SK-N-SH (cell line): ENCODE data around the gene RAB40C. TPM values are rescaled to one million over a fixed set of nuclear protein-coding genes. Genes with fewer than 3 reads are reported as not detected.

Experiments used
- CTCF ChIA-PET: fragments of 300-600, 350-600 bp; formaldehyde crosslinking; extraction: SDS; loops from one replicate; lab custom pipeline; 2021; lab: Yijun Ruan, JAX
- POLR2A ChIA-PET: fragments of 350-600 bp; sonication (Branson Sonifier 250); formaldehyde crosslinking; extraction: SDS; loops from one replicate; lab custom pipeline; 2020; ENCODE audit warnings: antibody characterized with exemption, inconsistent platforms; lab: Yijun Ruan, JAX
- DNase-seq: peaks from one replicate; pipeline ENCODE4 v3.0.0; 2012
- H2AFZ ChIP-seq: fragments of 200-600 bp; sonication (generic); 2 replicates; pipeline ENCODE4 v1.8.1; 2016; ENCODE audit warnings: antibody characterized with exemption, mild to moderate bottlenecking, low read depth
- H3F3A ChIP-seq: fragments of 200-600 bp; sonication (generic); replicated peaks from 2 replicates; pipeline ENCODE3; 2016; ENCODE audit warnings: antibody characterized with exemption, mild to moderate bottlenecking; ENCODE audit not compliant: insufficient read depth
- H3K27ac ChIP-seq, 2 experiments: fragments of 200-500 bp in 1 of 2; fragments of 200-600 bp in 1 of 2; sonication (Bioruptor generic) in 1 of 2; sonication (generic), shearing (Covaris generic) in 1 of 2; 2 replicates each; pipeline versions ENCODE4 v1.5.1 to v1.6.1; 2014 to 2016; ENCODE audit warnings: low read depth in 2 of 2, inconsistent platforms in 1 of 2, low read length in 1 of 2, mild to moderate bottlenecking in 1 of 2, mixed read lengths in 1 of 2
- H3K27me3 ChIP-seq: fragments of 200-600 bp; sonication (generic), shearing (Covaris generic); 2 replicates; pipeline ENCODE4 v1.6.1; 2016; ENCODE audit warnings: mixed run types; ENCODE audit not compliant: insufficient read depth
- H3K36me3 ChIP-seq, 2 experiments: fragments of 200-500 bp in 1 of 2; fragments of 200-600 bp in 1 of 2; sonication (Bioruptor generic) in 1 of 2; sonication (generic) in 1 of 2; replicated peaks in 1 of 2; 2 replicates each; pipeline versions ENCODE3 to v1.5.1; 2014 to 2016; ENCODE audit warnings: low read length in 1 of 2, mild to moderate bottlenecking in 1 of 2; ENCODE audit not compliant: insufficient read depth in 2 of 2, control insufficient read depth in 1 of 2
- H3K4me1 ChIP-seq, 2 experiments: fragments of 200-500 bp in 1 of 2; fragments of 200-600 bp in 1 of 2; sonication (Bioruptor generic) in 1 of 2; sonication (generic), shearing (Covaris generic) in 1 of 2; 2 replicates each; pipeline versions ENCODE4 v1.5.1 to v1.6.1; 2014 to 2016; ENCODE audit warnings: low read depth in 1 of 2, low read length in 1 of 2, mixed run types in 1 of 2; ENCODE audit not compliant: insufficient read depth in 2 of 2, control insufficient read depth in 1 of 2
- H3K4me2 ChIP-seq: fragments of 200-600 bp; sonication (generic), shearing (Covaris generic); 2 replicates; pipeline ENCODE4 v1.6.1; 2017; ENCODE audit warnings: mixed run types
- H3K4me3 ChIP-seq, 2 experiments: fragments of 200-500 bp in 1 of 2; fragments of 200-600 bp in 1 of 2; sonication (Bioruptor generic) in 1 of 2; sonication (generic), shearing (Covaris generic) in 1 of 2; 2 replicates each; pipeline versions ENCODE4 v1.5.1 to v1.8.1; 2014 to 2016; ENCODE audit warnings: low read depth in 2 of 2, inconsistent platforms in 1 of 2, low read length in 1 of 2, mild to moderate bottlenecking in 1 of 2, mixed read lengths in 1 of 2, moderate library complexity in 1 of 2
- H3K79me2 ChIP-seq: fragments of 200-600 bp; sonication (generic); 2 replicates; pipeline ENCODE4 v1.8.1; 2017; ENCODE audit warnings: mild to moderate bottlenecking; ENCODE audit not compliant: insufficient read depth
- H3K9ac ChIP-seq: fragments of 200-600 bp; sonication (generic); 2 replicates; pipeline ENCODE4 v1.6.1; 2017; ENCODE audit warnings: mixed run types
- H3K9me2 ChIP-seq: fragments of 200-600 bp; sonication (generic); 2 replicates; pipeline ENCODE4 v1.6.1; 2017; ENCODE audit warnings: mixed run types
- H3K9me3 ChIP-seq: fragments of 200-600 bp; sonication (generic); 2 replicates; pipeline ENCODE4 v1.6.1; 2017; ENCODE audit warnings: mixed run types, mild to moderate bottlenecking, moderate library complexity
- H4K20me1 ChIP-seq: fragments of 200-600 bp; sonication (generic); 2 replicates; pipeline ENCODE4 v1.6.1; 2017; ENCODE audit warnings: mild to moderate bottlenecking, mixed run types; ENCODE audit not compliant: insufficient read depth
- ELF1 ChIP-seq: IDR thresholded peaks from 2 replicates; pipeline ENCODE4 v1.4.0; 2012
- EP300 ChIP-seq, 2 experiments: IDR thresholded peaks; 2 replicates each; pipeline versions ENCODE4 v1.4.0 to v1.6.1; 2012; ENCODE audit warnings: borderline replicate concordance in 1 of 2, low read depth in 1 of 2, low read length in 1 of 2
- FOSL2 ChIP-seq: IDR thresholded peaks from 2 replicates; pipeline ENCODE4 v1.4.0; 2012; ENCODE audit warnings: low read depth, mild to moderate bottlenecking, moderate library complexity, borderline replicate concordance
- FOXM1 ChIP-seq: IDR thresholded peaks from 2 replicates; pipeline ENCODE4 v1.4.0; 2012; ENCODE audit warnings: low read depth, mild to moderate bottlenecking
- GABPA ChIP-seq: IDR thresholded peaks from 2 replicates; pipeline ENCODE4 v1.4.0; 2012; ENCODE audit warnings: low read depth, mild to moderate bottlenecking
- MXI1 ChIP-seq: IDR thresholded peaks from 2 replicates; pipeline ENCODE4 v1.6.1; 2012; ENCODE audit warnings: mild to moderate bottlenecking, low read depth, low read length, improper control_type of control experiment
- NFIC ChIP-seq: IDR thresholded peaks from 2 replicates; pipeline ENCODE4 v1.4.0; 2012; ENCODE audit warnings: borderline replicate concordance
- POLR2AphosphoS5 ChIP-seq: IDR thresholded peaks from 2 replicates; pipeline ENCODE4 v1.6.1; 2012; ENCODE audit warnings: low read depth, low read length
- RCOR1 ChIP-seq: fragments of 150-350 bp; IDR thresholded peaks from 2 replicates; pipeline ENCODE4 v1.6.1; 2017; ENCODE audit warnings: antibody characterized with exemption, low read length
- RFX5 ChIP-seq: IDR thresholded peaks from 2 replicates; pipeline ENCODE4 v1.6.1; 2012; ENCODE audit warnings: mild to moderate bottlenecking, improper control_type of control experiment, low read length
- YY1 ChIP-seq: IDR thresholded peaks from 2 replicates; pipeline ENCODE4 v1.4.0; 2012; ENCODE audit warnings: low read depth, mild to moderate bottlenecking
- WGBS: methylation state at CpG from one replicate; pipeline ENCODE4 v1.1.6; 2017; ENCODE audit warnings: low lambda C conversion rate; 5-methylcytosine and 5-hydroxymethylcytosine counted together
- polyA plus RNA-seq, 3 experiments: library from polyadenylated mRNA; depleted of rRNA; stranded (reverse); fragments of >200 nt; gene quantifications; 2 replicates each; pipeline ENCODE4 v1.2.3, GENCODE V29; 2012
- TF ChIP-seq, protein P1 (sequence below): fragments of 150-350 bp; IDR thresholded peaks from 2 replicates; pipeline ENCODE4 v1.6.1; 2016; ENCODE audit warnings: mild to moderate bottlenecking, low read depth, low read length
- TF ChIP-seq, protein P2 (sequence below): IDR thresholded peaks from 2 replicates; pipeline ENCODE4 v1.4.0; 2012; ENCODE audit warnings: low read depth, borderline replicate concordance
- TF ChIP-seq, protein P3 (sequence below): IDR thresholded peaks from 2 replicates; pipeline ENCODE4 v1.4.0; 2012; ENCODE audit warnings: low read depth
- TF ChIP-seq, protein P4 (sequence below): fragments of 200-600 bp; sonication (generic); IDR thresholded peaks from 2 replicates; pipeline ENCODE4 v1.6.1; 2017; ENCODE audit warnings: antibody characterized with exemption, mild to moderate bottlenecking, moderate library complexity
- TF ChIP-seq, protein P5 (sequence below): fragments of 150-350 bp; IDR thresholded peaks from 2 replicates; pipeline ENCODE4 v1.6.1; 2017; ENCODE audit warnings: antibody characterized with exemption, low read length, low read depth, borderline replicate concordance

Gene RAB40C
- polyA plus RNA-seq, 1 of the 3 experiments (the other 2 are of a cell fraction), result 13.0 TPM

DNA sequence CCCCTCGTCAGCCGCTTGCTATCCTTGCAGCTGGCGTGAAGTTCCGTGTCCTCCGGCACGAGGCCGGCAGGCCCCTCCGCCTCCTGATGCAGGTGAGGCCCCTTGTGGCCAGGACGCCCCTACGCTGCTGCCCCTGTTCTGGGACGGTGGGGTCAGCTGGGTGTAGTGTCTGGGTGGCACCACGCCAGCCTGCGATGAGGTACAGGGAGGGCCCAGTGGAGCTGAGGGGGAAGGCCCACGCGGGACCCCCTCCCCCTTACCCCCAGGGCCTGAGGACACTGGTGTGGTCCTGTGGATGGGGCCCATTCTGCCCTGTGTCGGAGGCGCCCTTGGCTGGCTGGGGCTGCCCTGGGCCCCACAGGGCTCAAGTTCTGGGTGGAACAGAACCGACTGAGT, 7.7 kb upstream of the RAB40C start:
- Histone ChIP-seq H3K9ac (no peak overlapping the region), H3K9me3 (no peaks in the 10 kb centered on the region), H3K4me1 (peaks cover 10 to 22% of the 10 kb centered on the region in 2 experiments; a peak in 2 of 4 replicates), H3K4me3 (no peak overlapping the region), H3K79me2 (peaks cover 4% of the 10 kb centered on the region; the same call in 1 of the 2 replicates), H3K27ac (no peak overlapping the region), H3K36me3 (peaks cover 0 to 19% of the 10 kb centered on the region in 2 experiments), H3K9me2 (no peaks in the 10 kb centered on the region), H3K4me2 (no peak overlapping the region), H3F3A (peaks cover 5% of the 10 kb centered on the region), H3K27me3 (no peaks in the 10 kb centered on the region), H4K20me1 (no peaks in the 10 kb centered on the region), H2AFZ (no peak overlapping the region)
- TF ChIP-seq, protein P1, sequence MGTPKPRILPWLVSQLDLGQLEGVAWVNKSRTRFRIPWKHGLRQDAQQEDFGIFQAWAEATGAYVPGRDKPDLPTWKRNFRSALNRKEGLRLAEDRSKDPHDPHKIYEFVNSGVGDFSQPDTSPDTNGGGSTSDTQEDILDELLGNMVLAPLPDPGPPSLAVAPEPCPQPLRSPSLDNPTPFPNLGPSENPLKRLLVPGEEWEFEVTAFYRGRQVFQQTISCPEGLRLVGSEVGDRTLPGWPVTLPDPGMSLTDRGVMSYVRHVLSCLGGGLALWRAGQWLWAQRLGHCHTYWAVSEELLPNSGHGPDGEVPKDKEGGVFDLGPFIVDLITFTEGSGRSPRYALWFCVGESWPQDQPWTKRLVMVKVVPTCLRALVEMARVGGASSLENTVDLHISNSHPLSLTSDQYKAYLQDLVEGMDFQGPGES, result no peak
- TF ChIP-seq RCOR1 (no peak), GABPA (no peak), ELF1 (no peak), FOSL2 (no peak), RFX5 (no peak)
- TF ChIP-seq, protein P2, sequence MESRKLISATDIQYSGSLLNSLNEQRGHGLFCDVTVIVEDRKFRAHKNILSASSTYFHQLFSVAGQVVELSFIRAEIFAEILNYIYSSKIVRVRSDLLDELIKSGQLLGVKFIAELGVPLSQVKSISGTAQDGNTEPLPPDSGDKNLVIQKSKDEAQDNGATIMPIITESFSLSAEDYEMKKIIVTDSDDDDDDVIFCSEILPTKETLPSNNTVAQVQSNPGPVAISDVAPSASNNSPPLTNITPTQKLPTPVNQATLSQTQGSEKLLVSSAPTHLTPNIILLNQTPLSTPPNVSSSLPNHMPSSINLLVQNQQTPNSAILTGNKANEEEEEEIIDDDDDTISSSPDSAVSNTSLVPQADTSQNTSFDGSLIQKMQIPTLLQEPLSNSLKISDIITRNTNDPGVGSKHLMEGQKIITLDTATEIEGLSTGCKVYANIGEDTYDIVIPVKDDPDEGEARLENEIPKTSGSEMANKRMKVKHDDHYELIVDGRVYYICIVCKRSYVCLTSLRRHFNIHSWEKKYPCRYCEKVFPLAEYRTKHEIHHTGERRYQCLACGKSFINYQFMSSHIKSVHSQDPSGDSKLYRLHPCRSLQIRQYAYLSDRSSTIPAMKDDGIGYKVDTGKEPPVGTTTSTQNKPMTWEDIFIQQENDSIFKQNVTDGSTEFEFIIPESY, result no peak
- TF ChIP-seq, protein P3, sequence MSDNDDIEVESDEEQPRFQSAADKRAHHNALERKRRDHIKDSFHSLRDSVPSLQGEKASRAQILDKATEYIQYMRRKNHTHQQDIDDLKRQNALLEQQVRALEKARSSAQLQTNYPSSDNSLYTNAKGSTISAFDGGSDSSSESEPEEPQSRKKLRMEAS, result no peak
- 87% methylated on average over 3 of the region's 18 CpGs for WGBS
- ChIA-PET CTCF (interaction anchor here (1.0 to 1.2 kb wide), 4 partner anchors 11 to 79 kb away, joined by 3 read pairs; no protein-coding TSS in a partner anchor), POLR2A (no interaction called here)
- DNase-seq, result no peak

DNA sequence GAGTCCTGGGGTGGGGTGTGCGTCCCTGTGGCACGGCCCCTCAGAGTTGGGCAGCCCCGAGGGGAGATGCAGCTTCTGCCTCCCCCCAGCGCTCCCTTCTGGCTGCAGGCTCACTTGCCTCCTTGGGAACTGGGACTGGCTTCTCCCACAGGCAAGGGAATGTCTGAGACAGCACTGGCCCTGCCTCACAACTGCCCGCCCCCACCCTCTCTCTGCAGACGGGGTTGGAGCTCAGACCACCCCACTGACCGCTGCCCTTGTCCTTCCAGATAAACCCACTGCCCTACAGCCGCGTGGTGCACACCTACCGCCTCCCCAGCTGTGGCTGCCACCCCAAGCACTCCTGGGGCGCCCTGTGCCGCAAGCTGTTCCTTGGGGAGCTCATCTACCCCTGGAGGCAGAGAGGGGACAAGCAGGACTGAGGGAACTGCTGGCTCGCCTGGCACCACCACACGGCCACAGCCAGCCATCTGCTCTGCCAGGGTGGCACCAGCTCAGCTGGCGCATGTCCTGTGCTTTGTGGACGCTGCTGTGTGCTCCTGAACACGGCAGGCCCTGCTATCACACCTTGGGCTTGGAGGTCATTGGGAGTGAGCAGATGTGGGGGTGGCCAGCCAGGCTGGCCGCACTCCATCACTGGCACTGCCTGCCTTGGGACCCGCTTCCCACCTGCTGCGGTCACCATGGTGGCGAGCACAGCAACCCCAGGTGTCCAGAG, 7.1 kb upstream of the RAB40C start:
- no peak for DNase-seq
- POLR2A ChIA-PET, result no interaction called here
- Histone ChIP-seq H3K9me3 (no peaks in the 10 kb centered on the region), H3F3A (peaks cover 10% of the 10 kb centered on the region), H3K4me1 (peaks cover 15 to 26% of the 10 kb centered on the region in 2 experiments; a peak in 2 of 4 replicates), H3K4me2 (no peak overlapping the region), H3K4me3 (no peak overlapping the region), H2AFZ (no peak overlapping the region), H3K27ac (no peak overlapping the region; a peak in 1 of 4 replicates), H3K36me3 (peaks cover 3 to 19% of the 10 kb centered on the region in 2 experiments), H3K9ac (no peak overlapping the region), H4K20me1 (no peaks in the 10 kb centered on the region), H3K9me2 (no peaks in the 10 kb centered on the region), H3K27me3 (no peaks in the 10 kb centered on the region), H3K79me2 (peaks cover 10% of the 10 kb centered on the region)
- WGBS, result 94% methylated on average over 12 of the region's 21 CpGs
- CTCF ChIA-PET, result interaction anchor here (0.6 to 1.2 kb wide), 3 partner anchors 12 to 71 kb away, joined by 3 read pairs; no protein-coding TSS in a partner anchor
- TF ChIP-seq NFIC, result no peak
- no peak for TF ChIP-seq POLR2AphosphoS5
- TF ChIP-seq, protein P4, sequence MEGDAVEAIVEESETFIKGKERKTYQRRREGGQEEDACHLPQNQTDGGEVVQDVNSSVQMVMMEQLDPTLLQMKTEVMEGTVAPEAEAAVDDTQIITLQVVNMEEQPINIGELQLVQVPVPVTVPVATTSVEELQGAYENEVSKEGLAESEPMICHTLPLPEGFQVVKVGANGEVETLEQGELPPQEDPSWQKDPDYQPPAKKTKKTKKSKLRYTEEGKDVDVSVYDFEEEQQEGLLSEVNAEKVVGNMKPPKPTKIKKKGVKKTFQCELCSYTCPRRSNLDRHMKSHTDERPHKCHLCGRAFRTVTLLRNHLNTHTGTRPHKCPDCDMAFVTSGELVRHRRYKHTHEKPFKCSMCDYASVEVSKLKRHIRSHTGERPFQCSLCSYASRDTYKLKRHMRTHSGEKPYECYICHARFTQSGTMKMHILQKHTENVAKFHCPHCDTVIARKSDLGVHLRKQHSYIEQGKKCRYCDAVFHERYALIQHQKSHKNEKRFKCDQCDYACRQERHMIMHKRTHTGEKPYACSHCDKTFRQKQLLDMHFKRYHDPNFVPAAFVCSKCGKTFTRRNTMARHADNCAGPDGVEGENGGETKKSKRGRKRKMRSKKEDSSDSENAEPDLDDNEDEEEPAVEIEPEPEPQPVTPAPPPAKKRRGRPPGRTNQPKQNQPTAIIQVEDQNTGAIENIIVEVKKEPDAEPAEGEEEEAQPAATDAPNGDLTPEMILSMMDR, result no peak
- TF ChIP-seq, protein P3, result no peak
- TF ChIP-seq YY1, result no peak
- TF ChIP-seq EP300 (IDR thresholded peaks at IDR 0.05; ENCODE audit: borderline replicate concordance in 1 of 2, low read depth in 1 of 2, low read length in 1 of 2), result no peak
- TF ChIP-seq FOSL2, result no peak
- TF ChIP-seq MXI1, result no peak
- no peak for TF ChIP-seq RFX5
- TF ChIP-seq, protein P5, sequence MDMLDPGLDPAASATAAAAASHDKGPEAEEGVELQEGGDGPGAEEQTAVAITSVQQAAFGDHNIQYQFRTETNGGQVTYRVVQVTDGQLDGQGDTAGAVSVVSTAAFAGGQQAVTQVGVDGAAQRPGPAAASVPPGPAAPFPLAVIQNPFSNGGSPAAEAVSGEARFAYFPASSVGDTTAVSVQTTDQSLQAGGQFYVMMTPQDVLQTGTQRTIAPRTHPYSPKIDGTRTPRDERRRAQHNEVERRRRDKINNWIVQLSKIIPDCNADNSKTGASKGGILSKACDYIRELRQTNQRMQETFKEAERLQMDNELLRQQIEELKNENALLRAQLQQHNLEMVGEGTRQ, result no peak
- TF ChIP-seq FOXM1, result no peak
